IPS-11a (cell line): ENCODE measurements around the gene SLCO2A1.

Experiments
- H3K4me3 ChIP-seq: one replicate; pipeline ENCODE4 v1.5.1; 2013; ENCODE audit warnings: low read depth, low read length, control low read depth

Gene SLCO2A1

DNA sequence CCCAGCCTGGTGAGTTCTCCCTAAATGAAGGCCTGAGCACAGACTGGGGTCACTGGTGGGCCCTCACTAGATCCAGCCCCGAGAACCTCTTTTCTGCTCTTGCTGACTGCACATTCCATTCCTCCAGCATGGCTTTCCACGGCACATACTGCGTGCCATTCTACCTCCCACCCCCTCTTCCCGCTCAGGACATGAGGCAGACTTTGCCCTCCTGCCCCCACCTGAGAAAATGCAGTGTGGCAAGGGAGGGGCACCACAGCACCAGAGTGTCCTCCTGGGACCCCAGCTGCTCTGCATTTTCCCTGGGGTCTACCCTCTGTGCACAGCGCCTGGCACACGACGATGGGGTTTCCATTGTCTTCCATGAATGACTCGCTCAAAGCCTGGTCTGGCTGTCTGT is 6.1 kb upstream of the SLCO2A1 start:
- no peak overlapping the region for H3K4me3 ChIP-seq

DNA sequence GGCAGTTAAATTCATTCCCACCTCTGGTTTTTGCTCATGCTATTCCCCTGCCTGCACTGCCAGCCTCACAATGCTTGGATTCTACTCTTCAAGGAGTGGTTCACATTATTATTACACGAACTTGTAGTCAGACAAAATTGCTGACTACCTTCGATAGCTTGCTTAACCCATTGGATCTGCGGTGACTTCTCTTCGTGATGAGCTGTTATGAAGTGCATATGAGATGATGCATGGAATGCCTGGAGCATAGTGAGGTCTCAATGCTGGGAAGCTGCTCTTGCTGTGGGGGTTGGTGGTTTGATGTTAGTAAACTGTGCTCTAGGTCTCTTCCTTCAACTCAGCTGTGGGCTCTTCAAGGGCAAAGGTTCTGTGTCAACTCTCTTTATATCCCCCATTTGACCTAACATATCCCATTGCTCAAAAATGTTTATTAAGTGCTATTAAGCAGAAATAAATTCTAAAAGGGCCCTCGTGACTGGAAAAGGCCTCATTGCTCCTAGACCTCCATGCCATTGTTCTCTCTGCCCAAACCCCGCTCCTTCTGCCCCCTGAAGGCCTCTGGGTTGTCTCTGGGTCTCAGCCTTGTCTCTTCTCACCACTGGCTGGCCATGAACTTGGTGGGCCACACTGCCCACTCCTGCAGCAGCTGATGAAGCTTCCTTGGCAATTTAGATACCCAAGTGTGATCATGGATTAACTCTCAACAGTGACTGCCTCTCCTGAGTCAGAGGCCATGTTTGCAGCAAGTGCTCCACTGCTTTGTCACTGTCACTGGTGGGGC is 4.5 kb upstream of the SLCO2A1 start:
- H3K4me3 ChIP-seq = no peak overlapping the region

DNA sequence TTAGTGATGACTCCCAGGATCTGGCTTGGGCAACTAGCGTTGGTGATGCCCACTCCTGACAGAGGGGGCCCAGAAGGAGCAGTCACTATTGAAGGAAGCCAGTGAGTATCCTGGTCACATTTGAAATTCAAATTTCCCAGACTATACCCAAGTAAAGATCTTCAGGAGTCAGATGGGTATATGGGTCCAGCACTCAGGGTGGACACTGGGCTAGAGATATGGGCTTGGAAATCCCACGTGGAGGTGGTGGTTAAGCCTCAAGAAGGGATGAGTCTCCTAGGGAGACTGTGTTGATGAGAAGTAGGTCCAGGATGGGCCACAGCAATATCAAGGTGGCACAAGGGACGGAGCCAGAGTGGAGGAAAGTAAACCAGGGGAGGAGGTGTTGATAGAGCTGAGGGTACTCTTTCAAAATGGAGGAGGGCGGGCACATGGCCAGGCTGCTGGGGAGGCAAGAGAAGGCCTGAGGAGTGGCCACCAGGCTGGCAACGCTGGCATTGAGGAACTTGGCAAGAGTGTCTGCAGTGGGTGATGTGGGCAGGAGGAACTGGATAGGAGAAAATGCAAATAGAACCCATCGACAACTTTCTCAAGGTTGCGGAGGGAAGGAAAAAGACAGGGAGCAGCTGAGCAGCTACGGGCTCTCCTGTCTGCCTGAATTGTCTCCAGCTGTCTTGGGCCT is 3.7 kb upstream of the SLCO2A1 start:
- no peak overlapping the region for H3K4me3 ChIP-seq

DNA sequence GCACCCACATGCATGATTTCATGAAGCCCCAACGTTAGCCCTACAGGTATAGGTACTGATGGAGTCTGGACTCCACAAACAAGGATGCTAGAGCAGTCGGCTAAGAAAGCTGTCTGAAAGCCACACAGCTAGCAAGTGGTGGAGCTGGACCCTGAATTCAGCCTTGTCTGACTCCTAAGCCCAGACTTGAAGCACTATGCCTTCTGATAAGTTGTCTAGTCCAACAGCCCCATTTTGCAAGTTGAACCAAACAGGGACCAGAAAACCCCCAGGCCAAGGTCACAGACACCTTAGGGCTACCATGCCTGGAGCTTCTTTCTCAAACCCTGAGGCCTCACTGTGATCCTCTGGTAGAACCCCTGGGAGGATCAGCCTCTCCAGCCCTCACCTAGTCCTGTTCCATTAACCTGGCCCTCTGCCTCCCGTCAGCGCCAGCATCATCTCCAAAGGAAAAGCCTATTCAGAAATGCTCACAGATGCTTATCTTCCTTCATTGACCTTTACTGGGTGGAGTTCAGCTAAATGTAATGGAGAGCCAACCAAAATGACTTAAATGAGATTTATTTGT is 1.7 kb upstream of the SLCO2A1 start:
- H3K4me3 ChIP-seq = no peak overlapping the region

DNA sequence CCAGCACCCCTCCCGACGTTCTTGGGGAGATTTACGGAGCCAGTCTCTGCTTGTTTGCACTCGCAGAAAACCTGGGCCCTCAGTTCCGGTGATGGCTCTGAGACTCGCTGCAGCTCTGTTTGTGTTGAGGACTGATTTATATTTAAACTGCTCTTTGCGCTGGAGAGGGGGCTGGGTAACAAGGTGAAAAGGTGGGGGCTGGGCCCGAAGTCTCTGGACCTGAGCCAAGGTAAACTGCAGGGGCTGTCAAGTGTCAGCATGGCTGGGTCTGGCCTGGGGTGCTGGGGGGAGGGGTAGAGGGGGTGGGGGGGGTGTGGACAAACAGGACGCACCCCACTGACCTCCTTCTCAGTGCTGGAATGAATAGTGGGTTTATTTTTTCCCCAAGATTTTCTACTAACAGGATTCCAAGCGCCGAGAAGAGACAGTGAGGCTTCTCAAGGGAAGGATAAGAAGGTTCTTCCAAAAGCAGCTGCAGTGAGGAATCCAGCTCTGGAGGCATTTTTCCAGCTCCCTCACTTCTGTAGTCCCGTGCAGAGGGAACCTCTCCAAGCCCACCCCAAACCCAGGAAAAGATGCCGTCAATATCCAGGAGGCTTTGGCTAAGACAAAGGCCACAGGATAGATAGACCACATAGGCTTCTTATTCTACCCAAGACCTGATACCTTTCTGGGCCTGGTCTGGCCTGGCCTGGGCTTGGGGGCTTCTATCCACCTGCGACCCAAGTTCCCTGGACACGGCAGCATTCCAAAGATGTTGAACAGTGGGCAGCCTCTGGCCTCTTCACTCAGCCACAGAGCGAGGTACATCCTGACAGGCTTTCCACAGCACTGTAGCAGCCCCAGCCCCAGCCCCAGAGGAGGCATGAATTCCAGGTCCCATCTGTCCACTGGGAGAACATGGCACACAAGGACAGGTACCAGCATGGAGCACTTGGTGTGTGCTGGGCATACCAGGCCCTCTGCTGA is 938 bp upstream of the SLCO2A1 start:
- peak overlapping the region; percentile 35 for H3K4me3 ChIP-seq

DNA sequence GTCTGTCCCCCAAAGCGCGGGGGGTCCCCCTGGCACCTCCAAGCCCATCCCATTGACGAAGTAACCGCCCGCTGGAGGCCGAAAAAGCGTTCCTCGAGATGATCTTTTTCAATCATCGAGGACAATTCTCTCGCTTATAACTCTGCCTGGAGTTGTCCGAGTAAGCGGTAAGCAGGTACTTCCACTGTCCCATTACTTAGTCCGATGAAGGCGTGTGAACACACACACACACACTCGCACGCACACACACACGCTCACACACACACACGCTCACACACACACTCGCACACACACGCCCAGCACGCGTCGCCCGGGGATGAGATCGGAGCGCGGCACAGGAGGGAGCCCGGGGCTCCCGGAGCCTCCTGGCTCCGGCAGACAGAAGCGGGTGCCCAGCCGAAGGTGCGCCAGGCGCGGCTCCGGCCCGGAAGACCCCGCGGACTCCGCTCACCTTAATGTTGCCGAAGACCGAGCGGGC is 430 bp downstream of the SLCO2A1 start:
- peak overlapping the region; percentile 45 for H3K4me3 ChIP-seq

DNA sequence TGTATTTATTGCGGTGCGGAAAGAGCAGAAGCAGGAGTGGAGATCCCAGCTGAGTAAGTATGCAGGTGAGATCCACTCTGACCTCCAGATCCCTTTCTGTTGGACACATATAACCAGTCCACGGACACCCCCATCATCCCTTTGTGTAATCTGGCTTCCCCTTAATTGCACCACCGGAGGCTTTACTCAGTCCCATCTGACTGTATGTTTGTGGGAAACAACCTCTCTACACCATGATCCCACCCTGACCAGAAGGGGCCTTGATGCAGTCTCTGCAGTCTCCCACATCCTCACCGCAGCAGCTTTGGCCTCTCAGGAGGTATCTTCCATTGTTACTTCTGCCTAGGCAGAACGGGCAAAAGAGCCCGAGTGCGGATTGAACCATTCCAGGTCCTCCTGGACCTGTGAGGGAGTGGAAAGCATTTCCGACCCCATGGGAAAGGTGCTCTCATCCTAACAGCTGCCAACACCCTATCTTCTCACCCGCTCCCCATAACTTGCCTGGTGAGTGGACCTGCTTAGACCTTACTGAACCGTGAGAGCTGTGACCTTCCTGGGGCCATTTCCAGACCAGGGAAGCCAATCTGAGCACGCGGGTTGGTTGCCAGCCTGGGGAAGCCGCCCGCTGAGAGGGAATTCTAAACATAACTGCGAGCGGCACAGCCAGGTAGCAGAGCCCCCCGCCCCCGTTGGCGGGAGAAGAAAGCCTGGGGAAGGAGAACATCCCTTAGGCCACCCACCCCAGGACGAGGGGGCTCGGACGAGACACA is 1.1 kb downstream of the SLCO2A1 start:
- H3K4me3 ChIP-seq = peak overlapping the region; percentile 45

DNA sequence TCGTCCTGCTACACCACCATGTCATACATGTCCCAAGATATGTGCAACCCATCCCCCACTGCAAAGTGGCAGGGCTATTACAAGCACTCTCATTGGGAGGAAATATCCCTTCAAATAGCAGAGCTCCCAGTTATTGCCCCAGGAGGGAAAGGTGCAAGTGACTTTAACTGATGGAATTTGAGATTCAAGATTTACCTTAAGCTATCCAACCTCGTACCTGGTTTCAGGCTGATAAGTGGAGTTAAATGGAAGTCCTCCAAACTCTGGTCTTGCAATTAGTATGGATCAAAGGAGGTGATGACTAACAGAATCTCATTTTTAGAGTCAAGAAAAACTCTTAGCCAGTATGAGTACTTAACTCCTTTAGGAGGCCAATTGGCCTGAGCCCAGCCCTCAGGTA is 2.1 kb downstream of the SLCO2A1 start:
- no peak overlapping the region for H3K4me3 ChIP-seq

DNA sequence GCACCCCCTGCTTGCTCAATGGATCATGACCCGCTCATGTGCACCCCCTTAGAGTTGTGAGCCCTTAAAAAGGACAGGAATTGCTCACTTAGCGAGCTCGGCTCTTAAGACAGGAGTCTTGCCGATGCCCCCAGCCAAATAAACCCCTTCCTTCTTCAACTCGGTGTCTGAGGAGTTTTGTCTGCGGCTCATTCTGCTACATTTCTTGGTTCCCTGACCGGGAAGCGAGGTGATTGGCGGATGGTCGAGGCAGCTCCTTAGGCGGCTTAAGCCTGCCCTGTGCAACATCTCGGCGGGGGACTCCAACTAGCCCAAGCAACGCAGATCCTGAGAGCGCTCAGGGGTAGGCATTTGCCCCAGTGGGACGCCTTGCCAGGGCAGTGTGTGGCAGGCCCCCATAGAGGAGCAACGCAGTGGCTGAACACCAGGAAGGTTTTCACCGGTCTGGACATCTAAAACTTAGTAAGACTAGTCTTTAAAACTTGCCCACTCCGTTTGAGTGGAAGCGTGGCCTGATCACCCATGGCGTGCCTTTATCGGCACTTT is 9.5 kb downstream of the SLCO2A1 start:
- H3K4me3 ChIP-seq = no peak overlapping the region

DNA sequence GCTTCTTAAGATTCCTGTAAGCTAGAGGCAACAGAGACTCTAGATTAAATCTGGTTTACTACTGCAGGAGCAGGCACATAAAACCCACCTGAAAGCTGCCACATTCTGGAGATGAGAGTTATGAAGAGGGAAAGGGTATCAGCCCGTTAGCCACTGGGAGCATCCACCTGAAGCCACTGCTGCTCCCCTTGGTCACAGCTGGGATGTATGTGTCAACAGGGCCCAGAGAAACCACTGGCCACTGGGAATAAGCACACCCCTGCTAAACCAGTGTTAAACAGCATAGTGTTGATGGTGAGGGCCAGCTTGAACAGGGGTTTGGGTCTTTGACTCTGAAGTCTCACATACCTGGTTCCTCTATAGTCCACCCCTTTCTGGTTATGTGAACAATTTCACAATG is 10.9 kb downstream of the SLCO2A1 start:
- H3K4me3 ChIP-seq = no peak overlapping the region

DNA sequence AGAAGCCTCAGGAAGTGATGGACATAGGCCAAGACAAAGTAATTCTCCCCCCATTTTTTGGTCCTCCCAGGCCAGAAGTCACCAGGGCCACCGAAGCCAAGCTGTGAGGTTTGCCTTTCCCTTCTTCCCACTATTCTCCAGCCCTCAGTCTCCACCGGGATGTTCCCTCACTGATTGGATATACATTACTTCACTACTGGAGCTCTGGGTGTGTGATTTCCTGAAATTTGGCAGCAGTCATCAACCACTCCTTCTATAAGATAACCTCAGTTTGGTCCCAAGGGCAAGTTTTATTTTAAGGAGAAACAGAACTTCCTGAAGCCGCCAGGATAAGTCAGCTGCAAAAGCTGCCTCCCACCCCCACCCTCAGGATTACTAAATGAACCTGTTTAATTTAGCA is 11.3 kb downstream of the SLCO2A1 start:
- no peak overlapping the region for H3K4me3 ChIP-seq

DNA sequence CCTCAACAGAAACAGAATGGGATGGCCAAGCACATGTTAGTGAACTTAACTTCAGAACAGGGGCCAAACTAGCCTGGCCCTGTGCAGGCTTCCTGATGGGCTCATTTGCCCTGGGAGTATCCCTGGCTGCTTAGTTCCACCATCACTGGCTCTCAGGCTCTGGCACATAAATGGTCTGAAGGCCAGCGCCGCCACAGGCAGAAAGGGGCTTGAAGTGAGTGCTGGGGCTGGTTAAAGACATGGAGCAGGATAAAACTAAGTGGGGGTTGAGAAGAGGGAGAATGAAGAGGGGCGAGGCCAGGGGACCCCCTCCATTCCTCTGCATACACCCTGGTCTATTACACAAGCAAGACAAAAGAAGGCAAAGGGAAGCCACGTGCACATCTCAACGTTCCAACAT is 12.2 kb downstream of the SLCO2A1 start:
- H3K4me3 ChIP-seq = no peak overlapping the region

DNA sequence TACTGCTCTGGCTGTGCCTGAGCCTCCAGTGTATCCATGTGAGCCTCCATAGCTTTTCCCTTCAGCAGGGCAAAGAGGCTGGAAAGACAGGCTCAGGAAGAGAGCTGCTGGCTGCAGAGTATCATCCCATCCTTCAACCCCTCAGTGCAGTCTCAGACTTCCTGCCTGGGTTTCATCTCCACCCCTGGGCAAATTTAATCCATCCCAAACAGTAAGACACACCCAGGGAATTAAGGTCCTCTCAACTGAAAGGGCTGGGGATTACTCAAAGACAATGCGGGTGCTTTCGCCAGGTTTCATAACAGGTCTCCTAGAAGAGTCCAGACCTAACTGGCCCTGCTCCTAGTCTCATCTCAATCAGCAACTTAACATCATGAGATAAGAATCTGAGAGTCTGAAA is 15.5 kb downstream of the SLCO2A1 start:
- no peak overlapping the region for H3K4me3 ChIP-seq

DNA sequence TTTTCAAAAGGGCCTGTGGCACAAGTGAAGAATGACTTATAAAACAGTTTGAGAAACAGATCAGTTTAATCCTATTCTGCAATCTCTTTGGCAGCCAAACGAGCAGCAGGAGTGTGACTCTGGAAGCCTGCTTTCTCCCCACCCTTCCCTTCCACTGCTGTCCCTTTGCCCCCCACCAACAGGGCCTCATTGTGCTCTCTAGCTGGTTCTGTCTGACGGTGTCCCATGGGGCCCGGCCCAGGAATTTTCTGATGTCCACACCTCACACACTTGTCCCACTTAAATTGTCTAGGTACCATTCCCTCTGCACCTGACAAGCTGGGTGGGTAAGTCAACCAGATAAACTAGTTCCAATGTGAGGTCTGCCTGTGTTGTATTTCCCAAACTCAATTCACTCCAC is 16.4 kb downstream of the SLCO2A1 start:
- H3K4me3 ChIP-seq = no peak overlapping the region

DNA sequence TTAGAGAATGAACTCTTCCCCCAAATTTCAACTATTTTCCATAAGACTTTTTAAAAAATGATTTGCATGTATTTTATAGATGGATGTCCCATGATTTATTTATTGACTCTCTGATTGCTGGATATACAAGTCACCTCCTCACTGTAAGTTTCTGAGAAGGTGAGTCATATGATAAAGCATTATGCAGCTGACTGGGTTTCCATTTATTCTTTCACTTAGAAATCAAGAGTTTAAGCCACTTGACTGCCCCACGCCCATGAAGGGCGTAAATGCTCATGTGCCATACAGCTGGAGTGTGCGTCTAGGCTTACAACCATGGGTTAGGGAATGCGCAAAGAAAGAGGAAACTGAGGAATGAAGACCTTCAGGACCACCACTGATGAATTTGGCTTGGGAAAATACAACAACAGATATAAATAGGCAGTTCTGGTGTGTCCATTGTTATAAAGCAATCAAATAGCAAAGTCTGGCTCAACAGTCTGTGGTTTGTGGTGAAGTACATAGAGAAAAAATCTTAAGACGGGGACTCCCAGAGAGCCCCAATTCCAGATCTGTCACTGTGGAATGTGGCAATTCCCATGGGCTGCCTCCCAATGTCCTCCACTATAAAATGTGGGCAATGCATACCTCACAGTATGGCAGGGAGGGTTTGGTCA is 20.3 kb downstream of the SLCO2A1 start:
- H3K4me3 ChIP-seq = no peak overlapping the region

DNA sequence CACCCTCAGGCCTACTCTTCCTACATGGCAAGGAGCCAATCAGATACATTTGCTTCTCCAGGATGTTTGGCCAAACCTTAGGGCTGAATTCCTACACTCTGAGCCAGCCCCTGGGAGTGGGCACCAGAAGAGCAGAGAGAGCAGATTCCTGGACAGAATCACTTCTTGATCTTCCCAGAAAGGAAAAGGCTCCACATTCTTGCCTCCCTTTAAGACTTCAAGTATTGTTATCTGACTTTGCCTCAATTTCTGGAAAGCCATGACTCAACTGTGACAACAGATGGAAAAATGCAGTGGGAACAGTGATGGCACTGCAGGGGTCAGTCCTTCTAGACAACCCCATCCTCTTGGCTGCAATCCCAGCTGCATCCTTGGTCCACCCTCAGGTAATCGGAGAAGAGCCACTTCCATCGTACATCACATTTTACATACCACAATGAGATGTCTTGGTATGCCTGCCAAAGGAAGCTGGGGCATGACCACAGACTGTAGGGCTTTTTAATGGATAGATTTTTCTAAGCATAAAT is 21.0 kb downstream of the SLCO2A1 start:
- H3K4me3 ChIP-seq = no peak overlapping the region

DNA sequence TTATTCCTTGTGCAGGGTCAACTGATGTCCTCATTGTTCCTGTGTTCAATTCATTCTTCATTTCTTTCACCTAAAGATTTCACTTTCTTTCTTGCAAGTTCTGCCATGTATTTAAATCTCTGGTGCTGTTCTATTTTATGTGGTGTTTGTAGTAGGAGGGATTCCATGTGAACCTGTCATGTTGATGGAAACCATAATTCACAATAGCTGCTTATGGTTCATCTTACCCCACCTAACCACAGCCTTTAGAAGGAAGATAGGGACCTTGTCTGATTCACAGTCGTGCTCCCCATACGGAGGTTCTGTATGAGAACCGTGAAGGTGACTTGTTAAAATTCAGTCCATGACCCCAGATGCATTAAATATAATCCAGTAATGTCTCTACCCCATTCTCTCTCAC is 21.9 kb downstream of the SLCO2A1 start:
- no peak overlapping the region for H3K4me3 ChIP-seq

DNA sequence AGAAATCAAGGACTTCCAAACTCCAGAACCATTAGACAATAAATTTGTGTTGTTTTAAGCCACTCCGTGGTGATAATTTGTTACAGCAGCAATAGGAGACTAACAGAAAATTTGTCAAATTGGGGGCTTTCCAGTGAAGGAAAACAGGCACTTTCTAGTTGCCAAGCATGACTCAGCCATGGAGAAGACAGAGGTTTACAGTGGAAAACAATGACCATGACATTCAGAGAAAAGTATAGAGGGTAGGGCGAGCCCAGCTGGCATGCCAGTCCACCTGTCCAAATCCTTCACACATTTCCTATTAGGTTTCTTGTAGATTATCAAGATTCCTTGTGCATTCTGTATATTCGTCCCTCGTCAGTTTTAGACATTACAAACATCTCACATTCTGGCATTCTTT is 24.9 kb downstream of the SLCO2A1 start:
- H3K4me3 ChIP-seq = no peak overlapping the region

DNA sequence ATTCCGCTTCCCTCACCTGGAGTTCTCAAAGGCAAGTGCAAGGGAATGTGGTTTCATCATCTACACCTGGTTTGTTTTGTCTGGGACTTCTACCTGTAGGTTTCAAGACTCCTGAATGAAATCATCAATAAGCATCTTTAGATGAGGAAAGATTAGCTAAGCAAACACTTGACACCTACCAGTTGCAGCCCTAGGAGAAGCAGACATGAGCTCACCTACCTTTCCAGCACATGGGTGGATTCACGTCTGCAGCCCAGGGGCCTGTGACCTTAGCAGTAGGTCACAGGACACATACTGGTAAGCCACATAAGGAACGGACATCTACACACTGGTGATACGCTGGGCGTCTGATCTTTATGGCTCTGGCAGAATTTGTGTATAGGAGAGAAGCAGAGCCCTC is 26.7 kb downstream of the SLCO2A1 start:
- no peak overlapping the region for H3K4me3 ChIP-seq
